HG03280 (cell line): ENCODE results near the gene PIGB.
"Not testable (repeated sequence)": the region's sequence is repeated elsewhere in the genome, so short reads cannot be mapped to it uniquely, and the experiment has no call there.

ENCODE experiments used
- ATAC-seq: cut with Tn5 transposase; IDR thresholded peaks from one replicate; pipeline ENCODE4 v1.9.1; 2021; ENCODE audit warnings: mild to moderate bottlenecking, moderate library complexity; ENCODE audit not compliant: unreplicated experiment

PIGB gene

DNA sequence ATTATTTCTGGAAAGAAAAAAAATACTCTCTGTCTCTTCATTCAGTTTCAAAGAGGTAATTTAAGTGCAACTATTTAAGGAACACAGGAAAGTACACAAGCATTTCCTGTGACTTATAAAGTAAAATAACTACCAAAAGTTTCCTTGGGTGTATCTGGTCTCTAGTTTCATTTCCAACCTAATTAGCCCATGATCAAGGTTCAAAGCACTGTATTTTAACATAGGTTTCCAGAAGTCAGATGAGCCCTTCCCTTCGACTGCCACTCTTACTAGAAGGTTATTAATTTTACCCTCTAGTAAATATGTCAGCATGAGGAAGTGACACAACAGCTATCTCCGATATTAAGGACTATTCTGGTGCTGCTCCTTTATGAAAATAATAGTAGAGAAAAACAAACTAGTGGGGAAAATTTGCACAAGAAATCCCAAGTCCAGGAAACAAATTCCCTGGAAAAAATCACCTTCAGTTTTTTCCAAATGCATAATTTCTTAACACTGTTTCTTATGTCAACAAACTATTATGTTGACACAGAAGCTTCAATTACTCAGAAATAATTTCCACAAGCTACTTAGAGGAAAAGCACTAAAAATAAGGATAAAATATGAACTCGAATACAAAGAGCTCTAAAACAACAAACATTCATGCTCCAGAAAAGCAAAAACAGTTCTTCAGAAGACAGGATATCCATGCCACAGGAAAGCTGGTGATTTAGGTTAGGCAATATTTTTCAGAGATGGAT is 53.8 kb downstream of the PIGB start:
- ATAC-seq = no peak

DNA sequence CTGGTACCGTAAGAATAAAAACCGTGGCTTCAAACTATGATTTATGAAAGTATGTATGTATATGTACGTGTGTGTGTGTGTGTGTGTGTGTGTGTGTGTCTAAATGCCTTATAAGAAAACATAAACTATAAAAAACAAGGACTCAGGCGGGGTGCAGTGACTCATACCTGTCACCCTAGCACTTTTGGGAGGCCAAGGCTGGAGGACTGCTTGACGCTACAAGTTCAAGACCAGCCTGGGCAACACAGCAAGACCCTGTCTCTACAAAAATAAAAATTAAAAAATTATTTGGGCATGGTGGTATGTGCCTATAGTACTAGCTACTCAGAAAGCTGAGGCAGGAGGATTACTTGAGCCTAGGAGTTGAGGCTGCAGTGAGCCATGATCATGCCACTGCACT is 60.1 kb downstream of the PIGB start:
- ATAC-seq = no peak

DNA sequence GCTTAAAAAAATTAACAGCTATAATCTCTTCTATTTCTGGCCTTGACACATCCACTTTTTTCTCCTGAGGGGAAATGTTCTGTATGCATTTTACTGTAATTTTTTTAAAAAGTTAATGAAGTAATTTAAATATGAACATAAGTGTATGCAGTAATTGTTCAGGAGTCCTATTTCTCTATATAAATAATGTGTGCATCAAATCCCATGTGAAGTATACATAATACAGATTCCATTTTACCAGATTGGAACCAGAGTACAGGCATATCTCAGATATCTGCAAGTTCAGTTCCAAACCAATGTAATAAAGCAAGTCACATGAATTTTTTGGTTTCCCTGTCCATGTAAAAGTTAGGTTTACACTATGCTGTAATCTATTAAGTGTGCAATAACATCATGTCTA is 62.6 kb downstream of the PIGB start:
- ATAC-seq = no peak

DNA sequence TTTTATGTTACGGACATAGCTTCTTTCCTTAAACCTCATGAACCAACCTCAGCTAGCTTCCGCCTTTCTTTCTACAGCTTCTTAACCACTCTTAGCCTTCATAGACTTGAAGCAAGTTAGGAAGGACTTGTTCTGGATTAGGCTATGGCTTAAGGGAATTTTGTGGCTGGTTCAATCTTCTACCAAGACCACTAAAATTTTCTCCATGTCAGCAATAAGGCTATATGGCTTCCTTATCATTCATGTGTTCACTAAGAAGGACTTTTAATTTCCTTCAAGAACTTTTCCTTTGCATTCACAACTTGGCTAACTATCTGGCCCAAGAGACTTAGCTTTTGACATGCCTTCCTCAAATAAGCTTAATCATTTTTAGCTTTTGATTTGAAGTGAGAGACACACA is 64.7 kb downstream of the PIGB start:
- no peak for ATAC-seq

DNA sequence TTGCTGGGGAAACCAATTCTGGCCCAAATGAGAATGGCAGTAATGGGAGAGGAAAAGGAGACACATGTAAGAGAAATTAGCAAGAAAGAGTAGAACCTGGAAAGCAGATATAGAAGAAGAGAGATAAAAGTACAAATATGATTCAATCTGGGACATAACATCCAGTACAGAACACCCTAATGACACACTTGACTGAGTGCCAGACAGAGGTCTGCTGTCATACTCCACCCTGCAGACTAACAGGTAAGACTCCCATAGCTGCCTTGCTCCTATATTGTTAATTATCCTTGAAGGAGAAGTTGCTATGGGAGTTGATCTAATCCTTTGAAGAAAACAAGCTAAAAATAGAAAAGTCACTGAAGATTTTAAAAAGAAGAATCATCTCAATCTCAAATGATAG is 68.0 kb downstream of the PIGB start:
- ATAC-seq = no peak

- no peak for ATAC-seq
Observed at GRCh38 chr15:55389264-55389607, 70.2 kb downstream of the PIGB start.

GRCh38 chr15:55394694-55395093 is 75.7 kb downstream of the PIGB start:
- ATAC-seq = no peak

DNA sequence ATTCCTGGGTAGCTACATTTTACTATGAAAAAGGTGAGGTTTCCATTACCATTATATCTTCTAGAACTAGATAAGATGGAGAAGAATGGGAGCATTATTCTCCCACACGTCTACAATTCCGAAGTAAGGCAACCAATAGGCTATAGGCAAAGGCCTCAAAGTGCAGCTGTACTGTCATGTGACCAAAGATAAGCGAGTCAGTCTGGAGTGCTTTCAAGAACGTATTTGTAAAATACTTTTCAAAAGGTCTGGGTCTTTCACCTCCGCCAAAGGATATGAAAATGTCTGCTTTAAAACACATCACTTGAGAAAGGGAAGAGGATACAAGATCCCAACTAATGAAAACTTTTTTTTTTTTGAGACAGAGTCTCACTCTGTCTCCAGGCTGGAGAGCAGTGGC is 79.2 kb downstream of the PIGB start:
- no peak for ATAC-seq

GRCh38 chr15:55400050-55400449 is 81.0 kb downstream of the PIGB start:
- not testable (repeated sequence) for ATAC-seq

DNA sequence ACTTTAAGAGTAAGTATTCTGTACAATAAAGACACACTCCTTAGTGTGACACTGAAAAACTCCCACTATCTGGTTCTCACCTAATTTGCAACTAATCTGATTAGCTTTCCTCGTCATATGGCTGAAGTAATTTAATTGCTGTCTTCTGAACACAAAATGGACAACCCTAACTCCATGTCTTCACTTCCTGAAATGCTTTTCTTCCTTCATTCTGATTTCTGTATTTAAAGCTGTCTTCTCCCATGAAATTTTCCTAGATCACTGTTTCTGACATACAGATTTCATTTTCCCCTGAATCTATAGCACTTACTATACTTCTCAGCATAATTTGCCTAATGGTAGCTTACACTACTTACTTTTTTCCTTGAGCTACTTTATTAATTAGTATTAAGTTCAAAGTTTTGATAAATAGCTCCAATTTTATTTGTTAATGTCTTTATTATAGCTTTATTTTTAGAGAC is 82.8 kb downstream of the PIGB start:
- ATAC-seq = no peak

- peak; percentile 48 for ATAC-seq
Observed at GRCh38 chr15:55402707-55403106, 83.7 kb downstream of the PIGB start.

GRCh38 chr15:55403531-55403930 is 84.5 kb downstream of the PIGB start:
- no peak for ATAC-seq
